Glutamatergic neuron (in vitro differentiated cells): ENCODE data around the gene CHRNB1. TPM values are rescaled to one million over a fixed set of nuclear protein-coding genes. Genes with fewer than 3 reads are reported as not detected.
A peak's percentile ranks its signal among the peaks of the same experiment; 100 is the strongest.

ENCODE experiments used
- DNase-seq: peaks from one replicate; pipeline ENCODE4 v3.0.0; 2022
- H3K27ac Mint-ChIP-seq: one replicate; pipeline ENCODE4 v1.8.0; 2020; ENCODE audit warnings: mild to moderate bottlenecking, mixed read lengths, inconsistent platforms; ENCODE audit not compliant: unreplicated experiment
- H3K27me3 Mint-ChIP-seq: one replicate; pipeline ENCODE4 v1.8.0; 2020; ENCODE audit warnings: mild to moderate bottlenecking, moderate library complexity, mixed read lengths, inconsistent platforms; ENCODE audit not compliant: unreplicated experiment
- H3K36me3 Mint-ChIP-seq: one replicate; pipeline ENCODE4 v1.8.0; 2020; ENCODE audit warnings: mild to moderate bottlenecking, mixed read lengths, inconsistent platforms; ENCODE audit not compliant: unreplicated experiment
- H3K4me1 Mint-ChIP-seq: one replicate; pipeline ENCODE4 v1.8.0; 2020; ENCODE audit warnings: mild to moderate bottlenecking, low read depth, mixed read lengths, inconsistent platforms; ENCODE audit not compliant: unreplicated experiment
- H3K4me3 Mint-ChIP-seq: one replicate; pipeline ENCODE4 v1.8.0; 2020; ENCODE audit warnings: mild to moderate bottlenecking, mixed read lengths, inconsistent platforms; ENCODE audit not compliant: unreplicated experiment
- H3K9me3 Mint-ChIP-seq: one replicate; pipeline ENCODE4 v1.8.0; 2020; ENCODE audit warnings: mild to moderate bottlenecking, moderate library complexity, mixed read lengths, inconsistent platforms; ENCODE audit not compliant: unreplicated experiment
- CTCF ChIP-seq: fragments of 200-600 bp; sonication (generic); IDR thresholded peaks from one replicate; pipeline ENCODE4 v1.5.0; 2021; ENCODE audit not compliant: partially characterized antibody, unreplicated experiment
- total RNA-seq: library from RNA; stranded (reverse); fragmentation: NEBNext Ultra II Directional; extraction: Animal tissue kit (Norgen Biotek cat#: 25700); gene quantifications from one replicate; pipeline ENCODE4 v1.2.1, GENCODE V29; 2021; ENCODE audit not compliant: unreplicated experiment

Gene CHRNB1
- total RNA-seq, 1 donor from 2014 or later: 16.4 TPM

GRCh38 chr17:7440113-7440833 is 4.6 kb upstream of the CHRNB1 start:
- peaks cover 17% of the 10 kb centered on the region for H3K4me1 Mint-ChIP-seq
- peak; percentile 70 for DNase-seq
- no peaks in the 10 kb centered on the region for H3K36me3 Mint-ChIP-seq
- H3K4me3 Mint-ChIP-seq: peak overlapping the region; percentile 92
- peak overlapping the region; percentile 73 for H3K27ac Mint-ChIP-seq
- peaks cover 24% of the 10 kb centered on the region for H3K27me3 Mint-ChIP-seq
- peaks cover 13% of the 10 kb centered on the region for H3K9me3 Mint-ChIP-seq
- TF ChIP-seq CTCF: no peak

DNA sequence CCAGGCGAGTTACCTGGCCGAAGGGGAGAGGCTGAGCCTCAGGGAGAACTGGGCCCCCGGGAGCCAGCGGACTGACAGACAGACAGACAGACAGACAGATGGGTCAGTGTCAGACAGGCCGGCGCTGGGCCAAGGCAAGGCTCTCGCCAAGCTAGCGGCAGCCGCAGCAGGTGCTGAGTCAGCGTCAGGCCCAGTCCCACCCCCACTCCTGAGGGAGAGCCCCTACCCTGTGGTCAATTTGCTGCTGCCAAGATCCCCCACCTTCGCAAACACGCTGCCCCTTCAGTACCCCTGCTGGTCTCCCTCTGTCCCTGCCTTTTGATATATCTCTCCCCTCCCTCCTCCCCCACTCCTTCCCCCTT is 4.0 kb upstream of the CHRNB1 start:
- peaks cover 17% of the 10 kb centered on the region for H3K4me1 Mint-ChIP-seq
- DNase-seq: peak; percentile 56
- H3K9me3 Mint-ChIP-seq: peaks cover 15% of the 10 kb centered on the region
- no peaks in the 10 kb centered on the region for H3K36me3 Mint-ChIP-seq
- H3K27ac Mint-ChIP-seq: peak overlapping the region; percentile 73
- TF ChIP-seq CTCF: no peak
- H3K27me3 Mint-ChIP-seq: peaks cover 28% of the 10 kb centered on the region
- peak overlapping the region; percentile 92 for H3K4me3 Mint-ChIP-seq

- Mint-ChIP-seq H3K4me1 (peaks cover 14% of the 10 kb centered on the region), H3K27me3 (peaks cover 31% of the 10 kb centered on the region), H3K27ac (peak overlapping the region; percentile 59), H3K36me3 (no peaks in the 10 kb centered on the region), H3K4me3 (peak overlapping the region; percentile 92), H3K9me3 (peaks cover 19% of the 10 kb centered on the region)
- TF ChIP-seq CTCF: no peak
- DNase-seq: no peak
Measured at GRCh38 chr17:7441266-7441665, 3.6 kb upstream of the CHRNB1 start.

GRCh38 chr17:7442142-7442541 is 2.7 kb upstream of the CHRNB1 start:
- H3K9me3 Mint-ChIP-seq: peaks cover 21% of the 10 kb centered on the region
- no peak for TF ChIP-seq CTCF
- DNase-seq: no peak
- no peak overlapping the region for H3K4me3 Mint-ChIP-seq
- H3K27ac Mint-ChIP-seq: no peak overlapping the region
- H3K27me3 Mint-ChIP-seq: peaks cover 30% of the 10 kb centered on the region
- peaks cover 13% of the 10 kb centered on the region for H3K4me1 Mint-ChIP-seq
- H3K36me3 Mint-ChIP-seq: no peaks in the 10 kb centered on the region
